Endothelial cell of umbilical vein (primary cell): ENCODE data around the gene MRPS30. TPM values are rescaled to one million over a fixed set of nuclear protein-coding genes. Genes with fewer than 3 reads are reported as not detected.

Source experiments
- BruUV-seq: library from RNA; stranded (reverse); fragments of 400-500 nt; replicated peaks from 2 replicates; lab custom pipeline; 2021; lab: Mats Ljungman, UMichigan
- CTCF ChIA-PET: fragments of 300-600, 350-600 bp; sonication (Branson Sonifier 250); formaldehyde crosslinking; loops from one replicate; lab custom pipeline; 2021; ENCODE audit warnings: antibody characterized with exemption, inconsistent platforms; lab: Charles Lee
- POLR2A ChIA-PET: fragments of 300-600, 350-600 bp; sonication (Branson Sonifier 250); formaldehyde crosslinking; loops from one replicate; lab custom pipeline; 2021; ENCODE audit warnings: antibody characterized with exemption, inconsistent platforms; lab: Charles Lee
- DNase-seq: peaks from one replicate; pipeline ENCODE4 v3.0.0-alpha.2; 2011; ENCODE audit warnings: low read depth, low spot score
- FAIRE-seq: peaks from 2 replicates; lab custom pipeline; 2011; peaks lifted over from hg19 to GRCh38; lab: Jason Lieb, UNC
- H2AFZ ChIP-seq: 2 replicates; pipeline ENCODE4 v1.6.0; 2012; ENCODE audit warnings: low read depth, low read length, control low read depth, inconsistent platforms
- H3K27ac ChIP-seq: 2 replicates; pipeline ENCODE4 v1.5.1; 2011; ENCODE audit warnings: low read depth, mild to moderate bottlenecking, control low read depth, low read length, moderate library complexity; ENCODE audit not compliant: insufficient read depth
- H3K27me3 ChIP-seq, 2 experiments: 2 replicates each; pipeline versions ENCODE4 v1.6.0 to v1.6.1; 2011; ENCODE audit warnings: low read length in 2 of 2, mixed read lengths in 1 of 2; ENCODE audit not compliant: control insufficient read depth in 2 of 2, insufficient read depth in 2 of 2
- H3K36me3 ChIP-seq, 2 experiments: 2 replicates in 1 of 2; 3 replicates in 1 of 2; pipeline ENCODE4 v1.5.1; 2011; ENCODE audit warnings: low read length in 2 of 2, mild to moderate bottlenecking in 1 of 2, moderate library complexity in 1 of 2; ENCODE audit not compliant: control insufficient read depth in 2 of 2, insufficient read depth in 2 of 2; ENCODE audit errors: extremely low read depth in 1 of 2
- H3K4me1 ChIP-seq: 3 replicates; pipeline ENCODE4 v1.5.1; 2011; ENCODE audit warnings: mild to moderate bottlenecking, low read length; ENCODE audit not compliant: control insufficient read depth, insufficient read depth; ENCODE audit errors: extremely low read depth
- H3K4me2 ChIP-seq: 2 replicates; pipeline ENCODE4 v1.6.1; 2011; ENCODE audit warnings: low read length, control low read depth, mixed read lengths; ENCODE audit not compliant: insufficient read depth
- H3K4me3 ChIP-seq, 3 experiments: fragments of 200-600 bp in 1 of 3; sonication (generic), shearing (Covaris generic) in 1 of 3; replicated peaks in 1 of 3; 2 replicates each; pipeline ENCODE4 v1.5.1; 2011 to 2016; ENCODE audit warnings: control low read depth in 3 of 3, low read length in 3 of 3, mild to moderate bottlenecking in 2 of 3, inconsistent platforms in 1 of 3, low read depth in 1 of 3, moderate library complexity in 1 of 3; ENCODE audit not compliant: insufficient read depth in 1 of 3
- H3K79me2 ChIP-seq: 2 replicates; pipeline ENCODE4 v1.6.0; 2012; ENCODE audit warnings: low read length, inconsistent platforms; ENCODE audit not compliant: control insufficient read depth, insufficient read depth
- H3K9ac ChIP-seq: replicated peaks from 2 replicates; pipeline ENCODE3; 2011; ENCODE audit warnings: low read length, control low read depth; ENCODE audit not compliant: insufficient read depth; ENCODE audit errors: extremely low read depth
- H3K9me1 ChIP-seq: replicated peaks from 3 replicates; pipeline ENCODE4 v1.6.0; 2011; ENCODE audit warnings: mild to moderate bottlenecking, low read length; ENCODE audit not compliant: control insufficient read depth, insufficient read depth; ENCODE audit errors: extremely low read depth
- H3K9me3 ChIP-seq: replicated peaks from 2 replicates; pipeline ENCODE4 v1.5.1; 2012; ENCODE audit warnings: low read length, inconsistent platforms; ENCODE audit not compliant: control insufficient read depth, insufficient read depth
- H4K20me1 ChIP-seq: replicated peaks from 2 replicates; pipeline ENCODE3; 2011; ENCODE audit warnings: mild to moderate bottlenecking, low read length; ENCODE audit not compliant: control insufficient read depth, insufficient read depth; ENCODE audit errors: extremely low read depth
- EZH2 ChIP-seq: IDR thresholded peaks from 2 replicates; pipeline ENCODE4 v1.6.1; 2012; ENCODE audit warnings: borderline replicate concordance, low read depth, mild to moderate bottlenecking, moderate library complexity, low read length, inconsistent platforms; ENCODE audit not compliant: severe bottlenecking
- FOS ChIP-seq: IDR thresholded peaks from 2 replicates; pipeline ENCODE4 v1.6.1; 2011; ENCODE audit warnings: mild to moderate bottlenecking, low read length, moderate library complexity, borderline replicate concordance; ENCODE audit not compliant: insufficient read depth
- GATA2 ChIP-seq: IDR thresholded peaks from 2 replicates; pipeline ENCODE4 v1.7.0; 2011; ENCODE audit warnings: low read depth, mild to moderate bottlenecking, moderate library complexity, mixed read lengths, low read length; ENCODE audit not compliant: insufficient read length, insufficient read depth
- JUN ChIP-seq: IDR thresholded peaks from 2 replicates; pipeline ENCODE4 v1.6.1; 2011; ENCODE audit warnings: borderline replicate concordance, low read depth; ENCODE audit not compliant: insufficient read length, insufficient read depth
- MYC ChIP-seq: IDR thresholded peaks from one replicate; pipeline ENCODE4 v1.6.1; 2011; ENCODE audit warnings: mild to moderate bottlenecking, low read depth, low read length
- POLR2A ChIP-seq: IDR thresholded peaks from 2 replicates; pipeline ENCODE4 v1.6.1; 2012; ENCODE audit warnings: low read depth, mild to moderate bottlenecking, control low read depth, low read length
- POLR2AphosphoS5 ChIP-seq: IDR thresholded peaks from 2 replicates; pipeline ENCODE4 v1.6.1; 2012; ENCODE audit warnings: low read depth, mild to moderate bottlenecking, control low read depth, low read length, moderate library complexity; ENCODE audit not compliant: insufficient read depth
- dilution Hi-C: fragments of 300-500 bp; cut with MboI; formaldehyde crosslinking; loops from one replicate; pipeline ENCODE4 v1.15.0; 2019; ENCODE audit warnings: low sequenced_read_pairs; ENCODE audit not compliant: extremely low pct_ligation_motif_present
- intact Hi-C: fragments of 100-400 bp; cut with micrococcal nuclease; formaldehyde crosslinking; loops from one replicate; pipeline ENCODE4 v1.10.0; 2022
- polyA plus RNA-seq, 4 experiments: library from polyadenylated mRNA; depleted of rRNA in 3 of 4; stranded (reverse) in 3 of 4; unstranded in 1 of 4; fragments of >200 nt; gene quantifications; 2 replicates each; pipeline versions ENCODE4 v1.2.1 to v1.2.3, GENCODE V29; 2011 to 2012; ENCODE audit warnings: missing spikeins in 1 of 4
- total RNA-seq: library from RNA; stranded (reverse); gene quantifications from 2 replicates; pipeline ENCODE4 v1.2.3, GENCODE V29; 2021
- TF ChIP-seq, protein P1 (sequence below), 2 donors: IDR thresholded peaks; 1 replicate in 1 of 2; 2 replicates in 1 of 2; pipeline ENCODE4 v1.5.1; 2011; ENCODE audit warnings: low read length in 2 of 2, mild to moderate bottlenecking in 2 of 2, moderate library complexity in 2 of 2, control low read depth in 1 of 2, inconsistent platforms in 1 of 2, low read depth in 1 of 2; ENCODE audit not compliant: insufficient read depth in 1 of 2; ENCODE audit errors: extremely low read depth in 1 of 2
- TF ChIP-seq, protein P2 (sequence below): IDR thresholded peaks from 2 replicates; pipeline ENCODE4 v1.6.1; 2011; ENCODE audit not compliant: insufficient read depth, insufficient read length

The MRPS30 gene
- total and polyA plus RNA-seq, 2 donors (not counting 3 experiments of a cell fraction or from before 2014, with no cell fraction given), result 33.8 to 34.6 TPM

DNA sequence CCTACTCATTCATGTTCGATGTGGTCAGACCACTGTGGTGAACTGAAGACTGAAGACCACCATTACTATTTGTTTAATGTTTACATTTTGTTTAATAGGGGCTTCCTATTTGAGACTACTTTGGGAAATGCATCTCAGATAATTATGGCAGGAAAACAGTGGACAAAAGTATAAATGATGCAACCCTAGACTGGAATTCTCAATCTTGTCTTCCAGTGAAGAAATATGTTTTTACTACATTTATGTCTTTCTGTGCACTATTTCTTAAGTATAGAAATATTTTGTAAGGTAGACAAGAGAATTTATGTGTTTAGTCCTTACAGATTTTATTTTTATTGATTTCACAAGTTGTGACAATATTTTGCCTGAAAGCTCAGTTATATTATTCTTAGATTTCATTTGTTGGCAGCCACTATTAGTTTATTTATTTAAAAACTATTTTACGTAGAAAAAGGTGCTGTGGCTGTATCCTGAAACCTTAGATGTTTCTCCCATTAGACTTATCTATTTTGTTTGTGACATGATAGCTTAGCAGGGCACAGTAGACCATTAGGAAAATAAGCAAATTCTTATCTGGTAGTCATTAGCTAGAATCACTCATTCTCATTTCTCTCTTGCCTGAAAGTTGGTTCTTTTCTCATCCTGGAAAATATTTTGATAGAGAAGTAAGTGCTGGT is 39.4 kb upstream of the MRPS30 start:
- FAIRE-seq (no peak), DNase-seq (no peak)
- H2AFZ ChIP-seq, result no peak overlapping the region
- no peaks in the 10 kb centered on the region for H3K9me1 ChIP-seq
- H3K27me3 ChIP-seq, result no peaks in the 10 kb centered on the region
- intact Hi-C loops, result no loop called here
- POLR2A ChIA-PET, result no interaction called here
- H3K9ac ChIP-seq, result no peak overlapping the region
- no peaks in the 10 kb centered on the region for H3K36me3 ChIP-seq
- TF ChIP-seq EZH2, result no peak
- TF ChIP-seq, protein P1, sequence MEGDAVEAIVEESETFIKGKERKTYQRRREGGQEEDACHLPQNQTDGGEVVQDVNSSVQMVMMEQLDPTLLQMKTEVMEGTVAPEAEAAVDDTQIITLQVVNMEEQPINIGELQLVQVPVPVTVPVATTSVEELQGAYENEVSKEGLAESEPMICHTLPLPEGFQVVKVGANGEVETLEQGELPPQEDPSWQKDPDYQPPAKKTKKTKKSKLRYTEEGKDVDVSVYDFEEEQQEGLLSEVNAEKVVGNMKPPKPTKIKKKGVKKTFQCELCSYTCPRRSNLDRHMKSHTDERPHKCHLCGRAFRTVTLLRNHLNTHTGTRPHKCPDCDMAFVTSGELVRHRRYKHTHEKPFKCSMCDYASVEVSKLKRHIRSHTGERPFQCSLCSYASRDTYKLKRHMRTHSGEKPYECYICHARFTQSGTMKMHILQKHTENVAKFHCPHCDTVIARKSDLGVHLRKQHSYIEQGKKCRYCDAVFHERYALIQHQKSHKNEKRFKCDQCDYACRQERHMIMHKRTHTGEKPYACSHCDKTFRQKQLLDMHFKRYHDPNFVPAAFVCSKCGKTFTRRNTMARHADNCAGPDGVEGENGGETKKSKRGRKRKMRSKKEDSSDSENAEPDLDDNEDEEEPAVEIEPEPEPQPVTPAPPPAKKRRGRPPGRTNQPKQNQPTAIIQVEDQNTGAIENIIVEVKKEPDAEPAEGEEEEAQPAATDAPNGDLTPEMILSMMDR (IDR thresholded peaks at IDR 0.05; ENCODE audit: extremely low read depth in 1 of 2, insufficient read depth in 1 of 2, low read depth in 1 of 2, low read length in 2 of 2), result no peak
- TF ChIP-seq JUN, result no peak
- no peak for TF ChIP-seq GATA2
- TF ChIP-seq POLR2A, result no peak
- TF ChIP-seq, protein P2, sequence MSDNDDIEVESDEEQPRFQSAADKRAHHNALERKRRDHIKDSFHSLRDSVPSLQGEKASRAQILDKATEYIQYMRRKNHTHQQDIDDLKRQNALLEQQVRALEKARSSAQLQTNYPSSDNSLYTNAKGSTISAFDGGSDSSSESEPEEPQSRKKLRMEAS, result no peak
- TF ChIP-seq POLR2AphosphoS5, result no peak
- no peak for TF ChIP-seq MYC
- TF ChIP-seq FOS, result no peak
- H3K4me1 ChIP-seq, result no peaks in the 10 kb centered on the region
- no peak overlapping the region for H3K4me3 ChIP-seq
- H3K79me2 ChIP-seq, result no peaks in the 10 kb centered on the region
- H3K9me3 ChIP-seq, result no peaks in the 10 kb centered on the region
- H4K20me1 ChIP-seq, result no peaks in the 10 kb centered on the region
- dilution Hi-C loops, result no loop called here
- CTCF ChIA-PET, result no interaction called here
- BruUV-seq, result no TSS peak
- H3K27ac ChIP-seq, result no peak overlapping the region
- H3K4me2 ChIP-seq, result no peak overlapping the region
